BE2C (cell line): ENCODE results near the gene WNT4.

Experiments used
- DNase-seq: peaks from one replicate; pipeline ENCODE4 v3.0.0-alpha.2; 2020
- H3K27me3 ChIP-seq: fragments of 250-450 bp; sonication (Bioruptor Pico); 2 replicates; pipeline ENCODE4 v1.5.1; 2020; ENCODE audit warnings: mild to moderate bottlenecking
- H3K36me3 ChIP-seq: fragments of 250-450 bp; sonication (Bioruptor Pico); 2 replicates; pipeline ENCODE4 v1.5.1; 2020; ENCODE audit warnings: mild to moderate bottlenecking
- H3K4me1 ChIP-seq: fragments of 250-450 bp; sonication (Bioruptor Pico); 2 replicates; pipeline ENCODE4 v1.5.1; 2020
- H3K4me3 ChIP-seq: 2 replicates; pipeline ENCODE4 v1.5.1; 2011; ENCODE audit warnings: low read depth, low read length
- H3K9me3 ChIP-seq: fragments of 250-450 bp; sonication (Bioruptor Pico); 2 replicates; pipeline ENCODE4 v1.5.1; 2020
- TF ChIP-seq, protein P1 (sequence below): IDR thresholded peaks from 2 replicates; pipeline ENCODE4 v1.5.1; 2012; ENCODE audit warnings: mild to moderate bottlenecking, low read depth, low read length

Gene WNT4

DNA sequence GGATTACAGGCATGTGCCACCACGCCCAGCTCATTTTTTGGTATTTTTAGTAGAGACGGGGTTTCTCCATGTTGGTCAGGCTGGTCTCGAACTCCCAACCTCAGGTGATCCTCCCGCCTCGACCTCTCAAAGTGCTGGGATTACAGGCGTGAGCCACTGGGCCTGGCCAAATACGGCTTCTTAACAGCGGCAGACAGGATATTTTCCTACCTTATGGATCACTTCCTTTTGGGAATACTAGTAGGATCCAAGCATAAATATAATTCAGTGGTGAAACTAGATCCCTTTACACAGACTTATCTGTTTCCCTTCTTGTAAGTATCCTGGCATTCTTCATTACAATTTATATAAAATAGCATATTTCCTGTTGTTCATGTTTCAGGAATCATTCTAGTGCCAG is 40.9 kb downstream of the WNT4 start:
- H3K4me3 ChIP-seq: no peak overlapping the region
- TF ChIP-seq, protein P1, sequence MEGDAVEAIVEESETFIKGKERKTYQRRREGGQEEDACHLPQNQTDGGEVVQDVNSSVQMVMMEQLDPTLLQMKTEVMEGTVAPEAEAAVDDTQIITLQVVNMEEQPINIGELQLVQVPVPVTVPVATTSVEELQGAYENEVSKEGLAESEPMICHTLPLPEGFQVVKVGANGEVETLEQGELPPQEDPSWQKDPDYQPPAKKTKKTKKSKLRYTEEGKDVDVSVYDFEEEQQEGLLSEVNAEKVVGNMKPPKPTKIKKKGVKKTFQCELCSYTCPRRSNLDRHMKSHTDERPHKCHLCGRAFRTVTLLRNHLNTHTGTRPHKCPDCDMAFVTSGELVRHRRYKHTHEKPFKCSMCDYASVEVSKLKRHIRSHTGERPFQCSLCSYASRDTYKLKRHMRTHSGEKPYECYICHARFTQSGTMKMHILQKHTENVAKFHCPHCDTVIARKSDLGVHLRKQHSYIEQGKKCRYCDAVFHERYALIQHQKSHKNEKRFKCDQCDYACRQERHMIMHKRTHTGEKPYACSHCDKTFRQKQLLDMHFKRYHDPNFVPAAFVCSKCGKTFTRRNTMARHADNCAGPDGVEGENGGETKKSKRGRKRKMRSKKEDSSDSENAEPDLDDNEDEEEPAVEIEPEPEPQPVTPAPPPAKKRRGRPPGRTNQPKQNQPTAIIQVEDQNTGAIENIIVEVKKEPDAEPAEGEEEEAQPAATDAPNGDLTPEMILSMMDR: no peak
- H3K9me3 ChIP-seq: no peaks in the 10 kb centered on the region
- H3K4me1 ChIP-seq: no peaks in the 10 kb centered on the region
- no peaks in the 10 kb centered on the region for H3K27me3 ChIP-seq
- H3K36me3 ChIP-seq: peaks cover 3% of the 10 kb centered on the region; the same call in 1 of the 2 replicates
- DNase-seq: no peak

DNA sequence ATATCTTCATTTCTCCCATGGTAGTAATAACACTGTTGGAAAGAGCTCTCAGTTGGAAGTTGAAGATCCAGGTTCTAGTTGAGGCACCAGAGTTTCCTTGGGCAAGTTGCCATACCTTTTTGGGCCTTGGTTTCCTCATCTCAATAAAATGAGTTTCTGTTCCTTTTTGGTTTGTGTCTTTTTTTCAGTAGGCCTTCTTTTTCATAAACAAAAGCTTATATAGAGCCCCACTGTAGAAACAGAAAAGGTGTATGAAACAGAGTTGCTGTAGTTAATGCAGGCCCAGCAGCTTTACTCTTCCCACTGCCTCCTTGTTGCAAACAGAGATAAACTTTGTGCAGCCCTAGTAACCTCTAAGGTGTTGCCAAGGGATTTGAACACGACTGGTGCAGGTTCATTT is 41.7 kb downstream of the WNT4 start:
- H3K4me3 ChIP-seq: no peak overlapping the region
- no peak for DNase-seq
- no peaks in the 10 kb centered on the region for H3K4me1 ChIP-seq
- H3K36me3 ChIP-seq: peaks cover 3% of the 10 kb centered on the region
- TF ChIP-seq, protein P1: no peak
- no peaks in the 10 kb centered on the region for H3K9me3 ChIP-seq
- no peaks in the 10 kb centered on the region for H3K27me3 ChIP-seq

DNA sequence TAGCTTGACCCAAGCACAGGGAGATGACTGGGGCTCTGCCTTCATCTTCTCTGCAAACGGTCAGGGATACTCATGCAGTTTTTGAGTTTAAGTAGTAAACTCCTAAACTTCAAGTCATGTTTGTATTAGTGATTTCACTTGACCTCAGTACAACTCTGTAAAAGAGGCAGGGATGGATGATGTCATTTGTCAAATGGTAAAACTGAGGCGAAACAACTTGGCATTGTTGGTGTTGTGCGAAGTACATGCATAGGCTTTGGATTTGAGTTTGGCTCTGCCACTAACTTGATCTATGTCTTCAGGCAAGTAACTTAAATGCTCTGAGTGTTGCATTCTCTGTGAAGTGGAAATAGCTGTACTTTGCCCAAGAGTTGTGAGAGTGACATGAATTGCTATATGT is 42.7 kb downstream of the WNT4 start:
- H3K36me3 ChIP-seq: peaks cover 3% of the 10 kb centered on the region
- H3K27me3 ChIP-seq: no peaks in the 10 kb centered on the region
- no peaks in the 10 kb centered on the region for H3K4me1 ChIP-seq
- H3K4me3 ChIP-seq: no peak overlapping the region
- DNase-seq: no peak
- no peaks in the 10 kb centered on the region for H3K9me3 ChIP-seq
- TF ChIP-seq, protein P1: no peak

DNA sequence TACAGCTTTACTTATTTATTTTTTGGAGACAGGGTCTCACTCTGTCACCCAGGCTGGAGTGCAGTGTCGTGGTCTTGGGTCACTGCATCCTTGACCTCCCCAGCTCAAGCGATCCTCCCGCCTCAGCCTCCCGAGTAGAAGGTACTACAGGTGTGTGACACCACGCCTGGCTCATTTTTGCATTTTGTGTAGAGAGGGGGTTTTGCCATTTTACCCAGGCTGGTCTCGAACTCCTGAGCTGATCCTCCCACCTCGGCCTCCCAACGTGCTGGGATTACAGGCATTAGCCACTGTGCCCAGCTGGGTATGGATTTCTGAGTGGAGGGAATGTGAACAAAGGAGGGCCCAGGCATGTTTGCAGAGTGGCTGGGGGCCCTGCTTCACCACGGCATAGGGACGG is 44.1 kb downstream of the WNT4 start:
- Histone ChIP-seq H3K36me3 (peaks cover 3% of the 10 kb centered on the region), H3K4me3 (no peak overlapping the region), H3K27me3 (no peaks in the 10 kb centered on the region), H3K4me1 (no peaks in the 10 kb centered on the region), H3K9me3 (no peaks in the 10 kb centered on the region)
- DNase-seq: no peak
- TF ChIP-seq, protein P1: no peak

DNA sequence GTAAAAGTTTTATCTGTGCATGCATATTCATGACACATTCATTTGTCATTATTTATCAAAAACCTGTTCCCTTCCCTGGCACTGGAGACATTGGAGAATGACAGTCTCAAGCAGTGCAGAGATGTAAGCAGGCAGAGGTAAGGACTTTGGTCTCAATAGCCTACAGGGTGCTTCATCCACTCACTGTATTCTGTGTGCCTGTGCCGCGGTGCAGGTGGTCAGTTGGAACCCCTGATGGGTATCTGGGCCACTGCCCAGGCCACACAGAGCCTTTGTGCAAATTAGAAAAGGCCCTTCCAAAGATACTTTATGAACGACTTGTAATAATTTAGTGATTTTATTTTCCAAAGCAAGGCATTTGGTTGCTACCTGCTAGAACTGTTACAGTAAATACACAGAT is 46.4 kb downstream of the WNT4 start:
- H3K4me3 ChIP-seq: no peak overlapping the region
- no peaks in the 10 kb centered on the region for H3K27me3 ChIP-seq
- H3K9me3 ChIP-seq: no peaks in the 10 kb centered on the region
- no peaks in the 10 kb centered on the region for H3K4me1 ChIP-seq
- peaks cover 3% of the 10 kb centered on the region for H3K36me3 ChIP-seq
- no peak for DNase-seq
- TF ChIP-seq, protein P1: no peak

DNA sequence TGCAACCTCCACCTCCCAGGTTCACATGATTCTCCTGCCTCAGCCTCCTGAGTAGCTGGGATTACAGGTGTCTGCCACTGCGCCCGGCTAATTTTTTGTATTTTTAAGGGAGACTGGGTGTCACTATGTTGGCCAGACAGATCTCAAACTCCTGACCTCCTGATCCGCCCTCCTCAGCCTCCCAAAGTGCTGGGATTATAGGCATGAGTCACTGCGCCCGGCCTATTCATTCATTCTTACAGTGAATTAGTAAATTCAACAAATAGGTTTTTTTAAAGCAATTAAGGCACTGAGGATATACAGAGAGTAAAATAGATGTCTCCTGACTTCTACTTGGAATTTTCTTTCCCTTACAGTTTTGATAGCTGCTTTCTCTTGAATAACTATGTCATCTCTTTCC is 46.9 kb downstream of the WNT4 start:
- TF ChIP-seq, protein P1: no peak
- Histone ChIP-seq H3K4me3 (no peak overlapping the region), H3K9me3 (no peaks in the 10 kb centered on the region), H3K4me1 (no peaks in the 10 kb centered on the region), H3K36me3 (peaks cover 5% of the 10 kb centered on the region), H3K27me3 (no peaks in the 10 kb centered on the region)
- no peak for DNase-seq
